Mucosa of stomach (tissue), 1 donor: ENCODE data around the gene SLC5A6.

ENCODE experiments used
- H3K27me3 ChIP-seq: one replicate; pipeline ENCODE4 v1.7.0; 2013; ENCODE audit warnings: mild to moderate bottlenecking, low read length; ENCODE audit not compliant: control insufficient read depth, insufficient read depth
- H3K36me3 ChIP-seq: one replicate; pipeline ENCODE4 v1.7.0; 2013; ENCODE audit warnings: low read length; ENCODE audit not compliant: control insufficient read depth, insufficient read depth
- H3K4me1 ChIP-seq: one replicate; pipeline ENCODE4 v1.7.0; 2013; ENCODE audit warnings: mild to moderate bottlenecking, low read length; ENCODE audit not compliant: control insufficient read depth, insufficient read depth
- H3K4me3 ChIP-seq: one replicate; pipeline ENCODE4 v1.7.0; 2013; ENCODE audit warnings: low read length
- H3K9ac ChIP-seq: one replicate; pipeline ENCODE4 v1.7.0; 2013; ENCODE audit warnings: mild to moderate bottlenecking, low read length, moderate library complexity
- H3K9me3 ChIP-seq: one replicate; pipeline ENCODE4 v1.7.0; 2013; ENCODE audit warnings: mild to moderate bottlenecking, low read length, moderate library complexity; ENCODE audit not compliant: control insufficient read depth
- donor health status: Pancreatic carcinoma.

The SLC5A6 gene

GRCh38 chr2:27227501-27227900, 15.4 kb upstream of the SLC5A6 start:
- Histone ChIP-seq H3K9ac (no peak overlapping the region), H3K9me3 (no peaks in the 10 kb centered on the region), H3K27me3 (no peaks in the 10 kb centered on the region), H3K4me1 (no peaks in the 10 kb centered on the region), H3K36me3 (peaks cover 15% of the 10 kb centered on the region), H3K4me3 (no peak overlapping the region)

- no peaks in the 10 kb centered on the region for H3K27me3 ChIP-seq
- H3K36me3 ChIP-seq, result peaks cover 7% of the 10 kb centered on the region
- no peaks in the 10 kb centered on the region for H3K4me1 ChIP-seq
- no peak overlapping the region for H3K4me3 ChIP-seq
- no peak overlapping the region for H3K9ac ChIP-seq
- no peaks in the 10 kb centered on the region for H3K9me3 ChIP-seq
Measured at GRCh38 chr2:27225526-27225925, 13.5 kb upstream of the SLC5A6 start.

GRCh38 chr2:27223416-27223815, 11.3 kb upstream of the SLC5A6 start:
- Histone ChIP-seq H3K9me3 (no peaks in the 10 kb centered on the region), H3K27me3 (no peaks in the 10 kb centered on the region), H3K36me3 (peaks cover 7% of the 10 kb centered on the region), H3K4me3 (no peak overlapping the region), H3K4me1 (no peaks in the 10 kb centered on the region), H3K9ac (no peak overlapping the region)

- no peak overlapping the region for H3K4me3 ChIP-seq
- H3K36me3 ChIP-seq, result peaks cover 7% of the 10 kb centered on the region
- H3K4me1 ChIP-seq, result peaks cover 6% of the 10 kb centered on the region
- no peak overlapping the region for H3K9ac ChIP-seq
- H3K9me3 ChIP-seq, result no peaks in the 10 kb centered on the region
- H3K27me3 ChIP-seq, result no peaks in the 10 kb centered on the region
Measured at GRCh38 chr2:27222407-27222806, 10.3 kb upstream of the SLC5A6 start.

GRCh38 chr2:27221166-27221565, 9.1 kb upstream of the SLC5A6 start:
- Histone ChIP-seq H3K4me3 (no peak overlapping the region), H3K36me3 (peaks cover 7% of the 10 kb centered on the region), H3K9ac (no peak overlapping the region), H3K27me3 (no peaks in the 10 kb centered on the region), H3K4me1 (peaks cover 11% of the 10 kb centered on the region), H3K9me3 (no peaks in the 10 kb centered on the region)

- Histone ChIP-seq H3K4me1 (peaks cover 11% of the 10 kb centered on the region), H3K4me3 (no peak overlapping the region), H3K27me3 (no peaks in the 10 kb centered on the region), H3K9me3 (no peaks in the 10 kb centered on the region), H3K9ac (no peak overlapping the region), H3K36me3 (peaks cover 7% of the 10 kb centered on the region)
Measured at GRCh38 chr2:27220091-27220490, 8.0 kb upstream of the SLC5A6 start.

- Histone ChIP-seq H3K4me1 (peaks cover 11% of the 10 kb centered on the region), H3K9ac (no peak overlapping the region), H3K27me3 (no peaks in the 10 kb centered on the region), H3K36me3 (no peaks in the 10 kb centered on the region), H3K9me3 (no peaks in the 10 kb centered on the region), H3K4me3 (no peak overlapping the region)
Measured at GRCh38 chr2:27219091-27219490, 7.0 kb upstream of the SLC5A6 start.

- no peak overlapping the region for H3K9ac ChIP-seq
- H3K4me3 ChIP-seq, result no peak overlapping the region
- no peaks in the 10 kb centered on the region for H3K9me3 ChIP-seq
- H3K27me3 ChIP-seq, result no peaks in the 10 kb centered on the region
- H3K4me1 ChIP-seq, result peaks cover 11% of the 10 kb centered on the region
- H3K36me3 ChIP-seq, result no peaks in the 10 kb centered on the region
Measured at GRCh38 chr2:27218614-27219013, 6.5 kb upstream of the SLC5A6 start.

- Histone ChIP-seq H3K9me3 (no peaks in the 10 kb centered on the region), H3K9ac (peak within 1 kb of the TSS; percentile 64), H3K4me1 (peaks cover 16% of the 10 kb centered on the region), H3K4me3 (peak within 1 kb of the TSS; percentile 26), H3K36me3 (no peaks in the 10 kb centered on the region), H3K27me3 (no peaks in the 10 kb centered on the region)
Measured at GRCh38 chr2:27217173-27218121, 5.4 kb upstream of the SLC5A6 start, which contains the start of gene CAD. Gene CAD, plus strand, starts transcription at chr2:27217369. Its CDS starts 183 bp downstream, at chr2:27217552.

- no peaks in the 10 kb centered on the region for H3K27me3 ChIP-seq
- no peaks in the 10 kb centered on the region for H3K9me3 ChIP-seq
- peak overlapping the region; percentile 26 for H3K4me3 ChIP-seq
- peak overlapping the region; percentile 64 for H3K9ac ChIP-seq
- H3K4me1 ChIP-seq, result peaks cover 16% of the 10 kb centered on the region
- H3K36me3 ChIP-seq, result no peaks in the 10 kb centered on the region
Measured at GRCh38 chr2:27216416-27217137, 4.5 kb upstream of the SLC5A6 start.

- Histone ChIP-seq H3K27me3 (no peaks in the 10 kb centered on the region), H3K9ac (no peak overlapping the region), H3K9me3 (no peaks in the 10 kb centered on the region), H3K4me1 (peaks cover 20% of the 10 kb centered on the region), H3K36me3 (no peaks in the 10 kb centered on the region), H3K4me3 (no peak overlapping the region)
Measured at GRCh38 chr2:27214941-27215340, 2.9 kb upstream of the SLC5A6 start.
